Upper lobe of left lung (tissue), 4 donors: Measurements from ENCODE around the gene KCNQ2.

ENCODE experiments used
- EP300 ChIP-seq, 4 donors: sonication (generic); formaldehyde crosslinking; IDR thresholded peaks; one replicate each; pipeline ENCODE4 v1.5.1; 2017; ENCODE audit warnings: antibody characterized with exemption in 4 of 4, control low read depth in 2 of 4
- POLR2A ChIP-seq, 4 donors: fragments of 450-650 bp; IDR thresholded peaks; one replicate each; pipeline ENCODE4 v1.5.1; 2016 to 2017; ENCODE audit warnings: antibody characterized with exemption in 4 of 4, mild to moderate bottlenecking in 2 of 4
- POLR2AphosphoS5 ChIP-seq, 2 donors: sonication (generic); formaldehyde crosslinking; IDR thresholded peaks; one replicate each; pipeline ENCODE4 v1.5.1; 2017; ENCODE audit warnings: antibody characterized with exemption in 2 of 2
- TF ChIP-seq, protein P1 (sequence below), 6 experiments: fragments of 450-650 bp in 4 of 6; fragments of 200-600 bp in 2 of 6; sonication (generic) in 2 of 6; IDR thresholded peaks; one replicate each; pipeline ENCODE4 v1.5.1; 2016 to 2019; ENCODE audit warnings: antibody characterized with exemption in 6 of 6

DNA sequence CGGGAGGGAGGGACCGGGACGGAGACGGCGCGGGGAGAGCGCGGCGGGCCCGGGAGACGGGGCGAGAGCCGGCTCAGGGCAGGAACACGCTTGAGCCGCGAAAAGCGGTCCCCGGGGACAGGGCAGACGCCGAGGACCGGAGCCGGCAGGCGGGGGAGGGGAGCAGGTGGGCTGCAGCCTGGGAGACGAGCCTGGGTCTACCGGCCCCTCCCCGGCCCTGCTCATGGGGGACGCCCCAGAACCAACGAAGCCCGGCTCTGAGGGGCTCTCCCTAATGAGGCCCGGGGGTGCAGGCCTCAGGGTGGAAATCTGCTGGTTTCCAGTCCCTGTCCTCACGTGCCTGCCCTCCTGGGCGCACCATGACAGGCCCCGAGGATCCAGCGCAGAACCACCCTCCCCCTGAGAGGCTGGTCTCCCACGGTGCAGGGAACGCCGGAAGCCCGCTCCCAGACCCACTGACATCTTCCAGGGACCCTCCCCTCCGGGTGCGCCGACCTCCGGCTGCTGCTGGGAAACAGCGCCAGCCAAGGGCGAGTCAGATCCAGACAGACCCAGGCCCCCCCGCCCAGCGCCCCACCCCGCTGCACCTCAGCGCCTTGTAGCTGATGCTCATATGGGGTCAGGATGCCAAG lies 27.0 kb upstream of the KCNQ2 start:
- TF ChIP-seq EP300 (IDR thresholded peaks at IDR 0.05) (no peak), POLR2A (IDR thresholded peaks at IDR 0.05) (no peak), POLR2AphosphoS5 (IDR thresholded peaks at IDR 0.05) (no peak)
- TF ChIP-seq, protein P1, sequence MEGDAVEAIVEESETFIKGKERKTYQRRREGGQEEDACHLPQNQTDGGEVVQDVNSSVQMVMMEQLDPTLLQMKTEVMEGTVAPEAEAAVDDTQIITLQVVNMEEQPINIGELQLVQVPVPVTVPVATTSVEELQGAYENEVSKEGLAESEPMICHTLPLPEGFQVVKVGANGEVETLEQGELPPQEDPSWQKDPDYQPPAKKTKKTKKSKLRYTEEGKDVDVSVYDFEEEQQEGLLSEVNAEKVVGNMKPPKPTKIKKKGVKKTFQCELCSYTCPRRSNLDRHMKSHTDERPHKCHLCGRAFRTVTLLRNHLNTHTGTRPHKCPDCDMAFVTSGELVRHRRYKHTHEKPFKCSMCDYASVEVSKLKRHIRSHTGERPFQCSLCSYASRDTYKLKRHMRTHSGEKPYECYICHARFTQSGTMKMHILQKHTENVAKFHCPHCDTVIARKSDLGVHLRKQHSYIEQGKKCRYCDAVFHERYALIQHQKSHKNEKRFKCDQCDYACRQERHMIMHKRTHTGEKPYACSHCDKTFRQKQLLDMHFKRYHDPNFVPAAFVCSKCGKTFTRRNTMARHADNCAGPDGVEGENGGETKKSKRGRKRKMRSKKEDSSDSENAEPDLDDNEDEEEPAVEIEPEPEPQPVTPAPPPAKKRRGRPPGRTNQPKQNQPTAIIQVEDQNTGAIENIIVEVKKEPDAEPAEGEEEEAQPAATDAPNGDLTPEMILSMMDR (IDR thresholded peaks at IDR 0.05): no peak
